ENCODE results near the gene MUC6.

MUC6 gene

DNA sequence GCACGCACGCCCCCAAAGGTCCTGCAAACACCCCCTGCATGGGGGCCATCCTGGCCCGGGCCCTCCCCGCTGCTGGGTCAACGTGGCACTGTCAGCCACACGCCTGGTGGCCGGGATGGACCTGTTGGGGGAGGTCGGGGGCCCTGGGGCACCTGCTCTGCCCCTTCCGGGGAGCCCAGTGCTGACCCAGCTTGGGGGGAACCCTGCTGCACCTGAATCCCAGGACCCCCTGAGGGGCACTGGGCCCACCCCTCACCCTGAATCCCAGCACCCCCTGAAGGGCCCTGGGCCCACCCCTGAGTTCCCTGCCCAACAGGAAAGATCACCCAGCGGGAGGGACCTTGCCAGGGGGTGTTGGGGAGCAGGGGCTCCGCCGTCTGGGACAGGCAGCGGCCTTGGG, 413 bp upstream of the MUC6 start:
- no peak for DNase-seq

DNA sequence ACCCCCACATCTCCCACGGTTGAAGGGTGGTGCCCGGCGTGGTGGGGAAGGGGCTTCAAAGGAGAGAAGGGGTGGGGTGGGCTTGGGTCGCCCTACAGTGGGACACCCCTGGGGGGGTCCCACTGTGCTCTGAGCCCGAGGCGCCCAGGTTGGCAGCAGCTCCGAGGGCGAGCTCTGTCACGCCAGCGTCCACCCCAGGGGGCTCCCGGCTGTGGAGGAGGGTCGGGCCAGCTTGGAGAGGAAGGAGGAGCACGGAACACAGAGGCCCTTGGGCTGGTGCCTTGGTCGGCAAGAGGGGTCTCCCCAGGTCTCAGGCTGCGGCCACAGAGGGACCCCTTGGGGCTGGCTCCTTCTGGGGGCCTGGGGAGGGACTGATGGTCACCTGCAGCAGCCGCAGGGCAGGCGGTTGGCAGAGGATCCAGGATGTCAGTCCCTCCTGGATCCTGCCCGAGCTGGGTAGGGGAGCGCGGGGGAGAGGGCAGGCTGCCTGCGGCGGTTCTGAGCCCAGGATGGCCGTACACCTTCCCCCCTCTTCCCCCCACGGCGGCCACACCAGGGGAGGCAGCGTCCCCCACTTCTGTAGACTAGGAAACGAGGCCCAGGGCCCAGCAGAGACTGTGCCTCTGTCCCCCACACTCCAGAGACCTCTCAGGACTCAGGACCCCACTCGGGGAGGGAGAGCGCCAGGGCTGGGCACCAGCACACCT, 788 bp downstream of the MUC6 start:
- DNase-seq: no peak

DNA sequence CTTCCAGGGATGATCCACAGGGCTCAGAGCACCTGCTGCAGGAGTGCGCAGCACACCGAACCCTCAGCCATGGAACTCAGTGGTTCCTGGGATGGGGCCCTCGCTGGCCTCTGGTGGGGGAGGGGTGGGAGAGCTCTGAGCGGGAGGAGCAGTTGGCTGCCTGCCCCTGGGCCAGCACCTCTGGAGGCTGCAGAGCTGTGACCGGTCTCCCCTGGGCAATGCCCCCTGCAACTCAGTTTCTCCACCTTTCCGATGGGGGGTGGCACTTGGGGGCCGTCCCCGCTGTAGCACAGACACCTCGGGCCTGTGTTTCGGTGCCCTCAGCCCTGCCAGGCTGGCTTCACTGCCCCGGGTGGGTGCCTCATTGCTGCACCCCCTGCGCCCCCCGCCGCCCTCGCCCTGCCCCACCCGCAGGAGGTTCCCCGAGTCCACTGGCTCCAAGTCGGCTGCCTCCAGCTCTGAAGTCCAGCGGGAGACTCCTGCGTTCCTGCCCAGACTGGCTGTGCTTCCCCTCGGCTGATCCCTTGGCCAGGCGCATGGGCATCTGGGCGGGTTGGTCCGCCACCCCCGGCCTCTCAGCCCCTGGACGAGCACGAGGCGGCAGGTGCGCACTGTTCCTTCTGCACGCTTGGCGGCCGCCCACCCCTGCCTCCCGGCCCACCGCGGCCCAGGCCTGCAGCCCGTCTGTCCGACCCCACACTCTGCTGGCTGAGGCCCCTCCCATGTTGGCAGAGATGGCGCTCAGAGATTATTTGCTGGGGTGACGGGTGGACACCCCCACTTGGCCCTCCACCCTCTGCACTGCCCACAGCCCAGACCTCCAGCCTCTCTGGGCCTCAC, 1.8 kb downstream of the MUC6 start:
- DNase-seq: no peak

DNA sequence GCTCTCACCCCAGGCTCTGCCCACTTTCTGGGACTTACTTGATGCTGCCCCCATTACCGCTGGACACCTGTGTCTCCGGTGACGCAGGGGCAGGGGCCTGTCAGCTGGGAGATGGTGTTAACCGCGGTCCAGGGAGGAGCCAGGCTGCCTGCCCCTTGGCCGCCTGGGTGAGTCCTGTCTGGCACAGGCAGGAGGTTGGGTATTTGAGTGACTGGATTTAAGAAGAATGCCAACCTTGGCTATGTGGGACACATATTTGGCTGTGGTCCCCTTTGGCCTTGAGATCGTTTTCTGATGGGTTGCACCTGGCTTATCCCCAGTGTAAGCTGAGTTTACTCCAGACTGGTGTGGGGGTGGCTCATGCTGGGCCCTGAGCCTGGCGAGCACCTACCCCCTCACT, 2.5 kb downstream of the MUC6 start:
- DNase-seq: no peak

DNA sequence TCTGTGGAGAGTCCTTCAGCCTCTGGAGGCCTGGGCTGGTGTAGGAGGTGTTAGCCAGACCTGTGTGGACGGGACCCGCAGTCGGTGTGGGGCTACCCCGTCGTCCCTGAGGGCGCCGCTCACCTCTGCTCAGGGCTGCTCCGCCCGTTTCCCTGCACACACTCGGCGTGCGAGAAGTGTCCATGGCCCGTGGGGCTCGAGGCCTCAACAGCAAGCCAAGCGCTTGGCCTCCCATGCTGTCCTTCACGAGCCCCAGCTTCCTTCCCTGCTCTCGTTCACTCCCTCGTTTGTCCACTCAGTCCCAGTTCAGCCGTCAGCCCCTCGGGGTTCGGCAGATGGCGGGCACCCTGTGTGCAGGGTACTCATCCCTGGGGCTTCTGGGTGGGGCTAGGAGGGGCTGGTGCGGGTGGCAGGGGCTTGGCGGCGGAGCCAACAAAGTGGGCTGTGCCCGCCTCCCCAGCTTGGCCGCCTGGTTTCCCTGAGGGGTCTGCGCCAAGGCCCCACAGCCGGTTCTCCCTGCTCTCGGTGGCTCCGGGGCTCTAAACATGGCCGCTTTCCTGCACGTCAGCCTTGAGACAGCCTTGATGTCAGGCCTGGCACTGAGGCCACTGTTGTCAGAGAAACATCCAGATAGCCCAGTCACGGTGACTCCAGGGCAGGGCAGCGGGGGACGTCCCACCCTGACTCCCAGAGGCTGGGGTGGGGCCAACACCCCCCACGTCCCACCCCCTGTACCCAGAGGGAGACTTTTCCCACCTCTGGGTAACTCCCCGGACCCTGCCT, 3.3 kb downstream of the MUC6 start:
- DNase-seq: no peak

DNA sequence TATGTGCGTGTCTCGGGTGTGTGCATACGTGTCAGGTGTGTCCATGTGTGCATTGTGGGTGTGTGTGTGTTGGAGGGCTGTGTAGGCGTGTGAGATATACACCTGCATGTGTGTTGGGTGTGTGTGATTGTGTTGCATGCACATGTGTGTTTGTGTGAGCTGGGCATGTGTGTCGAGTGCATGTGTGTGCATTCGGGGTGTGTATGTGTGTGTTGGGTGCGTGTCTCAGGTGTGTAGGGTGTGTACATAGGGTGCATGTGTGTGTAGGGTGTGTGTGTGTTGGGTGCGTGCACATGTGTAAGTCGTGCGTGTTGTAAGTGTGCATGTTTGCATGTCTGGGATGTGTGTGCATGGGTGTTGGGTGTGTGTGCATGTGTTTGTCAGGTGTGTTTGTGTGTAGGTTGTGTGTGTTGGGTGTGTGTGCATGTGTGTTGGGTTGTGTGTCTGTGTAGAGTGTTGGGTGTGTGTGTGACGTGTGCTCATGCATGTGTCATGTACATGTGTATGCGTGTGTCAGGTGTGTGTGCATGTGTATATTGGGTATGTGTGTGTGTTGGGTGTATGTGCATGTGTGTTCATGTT, 4.1 kb downstream of the MUC6 start:
- DNase-seq: no peak

DNA sequence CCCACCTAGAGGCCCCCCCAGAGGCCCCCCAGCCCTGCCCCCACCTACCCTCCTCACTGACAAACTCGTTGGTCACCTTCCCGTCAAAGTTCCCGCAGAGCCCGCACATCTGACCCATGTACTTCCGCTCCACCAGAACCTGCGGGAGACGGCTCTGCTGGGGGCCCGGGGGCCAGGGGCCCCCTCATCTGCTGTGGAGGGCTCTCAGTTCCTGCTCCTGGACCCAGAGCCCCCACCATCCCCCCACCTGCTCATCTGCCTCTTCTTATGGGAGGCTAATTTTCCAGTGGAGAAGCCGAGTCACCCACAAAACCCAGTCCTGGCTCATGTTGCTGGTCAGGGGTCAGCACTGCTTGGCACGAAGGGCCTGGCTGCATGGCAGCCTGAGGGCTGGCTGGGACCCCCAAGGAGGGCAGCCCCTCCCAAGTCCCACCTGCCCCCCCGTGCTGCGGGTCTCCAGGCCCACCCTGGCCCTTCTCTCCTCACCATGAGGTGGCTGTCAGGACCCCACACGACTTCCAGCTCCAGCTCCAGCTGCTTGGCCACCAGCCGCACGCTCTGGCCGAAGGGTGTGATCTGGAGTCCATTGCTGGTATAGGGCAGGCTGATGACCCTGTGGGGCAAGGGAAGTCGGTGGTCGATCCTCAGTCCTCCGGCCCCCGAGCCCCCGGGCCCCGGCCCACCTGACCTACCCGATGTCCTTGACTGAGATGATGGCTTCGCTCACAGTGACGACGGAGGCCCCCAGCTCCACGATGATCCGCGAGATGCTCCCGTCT, 5.2 kb downstream of the MUC6 start:
- DNase-seq: no peak

DNA sequence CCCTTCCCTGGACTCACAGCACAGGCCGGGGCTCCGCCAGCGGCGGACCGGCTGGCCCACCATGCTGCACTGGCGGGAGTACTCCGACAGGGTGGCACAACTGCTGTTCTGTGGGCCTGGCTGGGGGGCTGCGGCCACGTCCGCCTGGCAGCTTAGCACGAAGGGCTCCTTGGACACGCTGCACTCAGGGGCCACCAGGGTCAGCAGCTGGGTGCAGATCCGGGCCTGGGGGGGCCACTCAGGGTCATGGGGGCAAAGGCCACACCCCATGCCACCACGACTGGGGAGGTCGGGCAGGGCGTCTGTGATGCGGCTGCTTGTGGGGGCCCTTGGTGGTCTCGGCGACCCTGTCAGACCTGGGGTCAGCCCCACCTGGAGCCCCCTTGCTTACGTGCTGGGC, 6.0 kb downstream of the MUC6 start:
- DNase-seq: no peak

DNA sequence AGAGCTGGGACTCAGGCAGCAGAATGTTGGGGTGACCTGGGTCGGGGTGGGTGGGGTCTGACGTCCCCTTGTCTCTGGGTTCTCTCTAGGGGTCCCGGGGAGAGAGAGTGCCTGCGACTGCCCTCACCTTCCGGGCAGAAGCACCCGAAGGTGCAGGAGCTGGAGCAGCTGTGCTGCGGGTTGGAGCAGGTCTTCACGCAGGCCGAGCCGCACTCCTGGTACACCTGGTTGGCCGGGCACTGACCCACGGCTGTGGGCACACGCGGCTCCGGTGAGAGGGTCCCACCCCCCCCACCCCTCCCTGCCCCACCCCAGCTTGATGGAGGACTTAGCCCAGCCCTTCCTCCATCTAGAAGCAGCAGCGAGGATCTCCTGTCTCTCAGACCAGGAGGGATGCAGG, 6.4 kb downstream of the MUC6 start:
- no peak for DNase-seq

DNA sequence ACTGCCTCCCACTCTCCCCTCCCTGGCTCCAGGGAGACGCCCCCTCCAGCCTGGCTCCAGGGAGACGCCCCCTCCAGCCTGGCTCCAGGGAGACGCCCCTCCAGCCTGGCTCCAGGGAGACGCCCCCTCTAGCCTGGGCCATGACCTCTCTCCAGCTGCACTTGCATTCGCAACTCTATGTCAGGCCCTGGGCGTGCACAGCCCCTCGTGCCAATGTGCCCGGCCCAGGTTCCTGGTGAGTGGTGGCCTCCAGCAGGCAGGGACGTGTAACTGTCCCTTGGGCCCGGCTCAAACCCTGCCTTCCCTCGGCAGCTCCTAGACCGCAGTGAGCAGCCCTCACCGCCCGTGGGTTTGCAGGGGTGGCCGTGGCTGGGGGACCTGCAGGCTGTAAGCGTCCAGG, 6.9 kb downstream of the MUC6 start:
- no peak for DNase-seq

DNA sequence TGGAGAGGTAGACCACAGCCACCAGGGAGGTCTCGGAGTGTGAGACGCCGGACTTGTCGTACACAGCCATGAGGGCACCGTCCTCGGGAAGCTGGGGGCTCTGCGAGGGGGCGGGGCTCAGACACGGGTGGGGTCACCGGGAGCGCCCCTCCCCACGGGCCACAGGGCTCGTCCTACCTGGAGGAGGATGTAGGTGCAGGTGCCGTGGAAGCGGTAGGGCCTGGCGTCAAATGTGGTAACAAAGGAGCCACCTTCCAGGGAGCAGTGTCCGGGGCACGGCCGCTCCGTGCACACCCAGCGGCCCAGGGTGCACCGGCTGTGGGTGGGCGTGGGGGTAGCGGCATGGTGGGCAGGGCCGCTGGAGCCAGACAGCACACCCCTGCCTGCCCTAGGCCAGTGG, 7.5 kb downstream of the MUC6 start:
- no peak for DNase-seq

DNA sequence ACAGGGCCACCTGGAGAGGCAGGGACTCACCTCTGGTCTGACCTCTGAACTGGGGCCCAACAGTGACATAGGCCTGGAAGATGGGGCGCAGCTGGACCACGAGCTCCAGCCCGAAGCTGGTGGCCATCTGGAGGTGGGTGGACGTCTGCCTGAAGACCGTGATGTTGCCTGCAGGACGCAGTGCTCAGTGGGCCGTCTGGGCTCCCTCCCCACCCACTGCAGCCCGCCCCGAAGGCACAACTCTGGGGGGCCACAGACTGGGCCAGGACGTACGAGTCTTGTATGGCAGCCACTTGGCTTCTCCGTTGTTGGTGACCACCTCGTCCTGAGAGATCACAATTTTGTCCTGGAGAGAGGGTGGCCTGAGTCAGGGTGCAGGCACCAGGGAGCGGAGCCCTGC, 7.9 kb downstream of the MUC6 start:
- no peak for DNase-seq

DNA sequence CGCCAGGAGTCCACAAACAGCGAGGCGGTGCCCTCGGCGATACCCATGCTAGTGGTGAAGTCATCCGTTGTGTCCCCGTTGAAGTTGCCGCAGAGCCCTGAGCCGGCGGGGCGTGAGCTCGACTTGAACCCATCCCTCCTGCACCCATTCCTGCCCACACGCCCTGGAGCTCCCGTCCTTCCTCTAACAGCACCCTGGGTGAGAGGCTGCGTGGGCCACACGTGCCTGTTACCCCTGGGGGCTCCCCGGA, 8.3 kb downstream of the MUC6 start:
- no peak for DNase-seq

DNA sequence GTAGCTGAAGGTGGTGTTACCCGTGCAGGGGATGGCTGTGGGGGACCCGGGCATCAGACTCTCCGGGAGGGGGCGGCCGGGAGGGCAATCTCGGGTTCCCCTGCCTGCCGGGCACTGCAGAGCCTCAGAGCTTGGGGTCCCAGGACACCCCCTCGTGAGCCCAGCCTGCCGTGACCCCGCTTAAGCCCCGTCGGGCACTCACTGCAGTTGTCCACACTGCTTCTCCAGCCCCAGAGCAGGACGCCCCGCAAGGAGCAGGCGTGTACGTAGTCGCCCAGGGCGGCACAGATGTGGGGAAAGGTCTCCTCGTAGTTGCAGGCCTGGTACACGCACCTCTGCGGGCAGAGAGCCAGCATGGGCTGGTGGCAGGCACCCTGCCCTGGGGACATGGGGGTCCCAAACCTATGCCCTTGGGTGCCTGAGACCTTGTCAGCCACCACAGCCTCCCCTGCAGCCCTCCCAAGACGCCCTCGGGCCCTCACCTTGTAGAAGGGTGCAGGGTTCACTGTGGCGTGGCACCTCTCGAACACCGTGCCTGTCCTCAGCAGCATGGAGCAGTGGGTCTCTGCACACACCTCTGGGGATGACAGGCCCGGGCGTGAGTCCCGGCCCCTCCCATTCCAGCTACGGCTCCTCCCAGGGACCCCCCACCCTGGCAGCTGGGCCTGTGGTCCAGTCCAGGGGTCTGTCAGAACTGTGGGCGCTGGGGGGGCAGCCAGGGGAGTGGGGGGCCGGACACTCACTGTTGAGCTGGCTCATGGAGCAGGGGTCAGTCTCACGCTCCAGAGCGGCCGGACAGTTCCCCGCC, 8.8 kb downstream of the MUC6 start:
- no peak for DNase-seq

DNA sequence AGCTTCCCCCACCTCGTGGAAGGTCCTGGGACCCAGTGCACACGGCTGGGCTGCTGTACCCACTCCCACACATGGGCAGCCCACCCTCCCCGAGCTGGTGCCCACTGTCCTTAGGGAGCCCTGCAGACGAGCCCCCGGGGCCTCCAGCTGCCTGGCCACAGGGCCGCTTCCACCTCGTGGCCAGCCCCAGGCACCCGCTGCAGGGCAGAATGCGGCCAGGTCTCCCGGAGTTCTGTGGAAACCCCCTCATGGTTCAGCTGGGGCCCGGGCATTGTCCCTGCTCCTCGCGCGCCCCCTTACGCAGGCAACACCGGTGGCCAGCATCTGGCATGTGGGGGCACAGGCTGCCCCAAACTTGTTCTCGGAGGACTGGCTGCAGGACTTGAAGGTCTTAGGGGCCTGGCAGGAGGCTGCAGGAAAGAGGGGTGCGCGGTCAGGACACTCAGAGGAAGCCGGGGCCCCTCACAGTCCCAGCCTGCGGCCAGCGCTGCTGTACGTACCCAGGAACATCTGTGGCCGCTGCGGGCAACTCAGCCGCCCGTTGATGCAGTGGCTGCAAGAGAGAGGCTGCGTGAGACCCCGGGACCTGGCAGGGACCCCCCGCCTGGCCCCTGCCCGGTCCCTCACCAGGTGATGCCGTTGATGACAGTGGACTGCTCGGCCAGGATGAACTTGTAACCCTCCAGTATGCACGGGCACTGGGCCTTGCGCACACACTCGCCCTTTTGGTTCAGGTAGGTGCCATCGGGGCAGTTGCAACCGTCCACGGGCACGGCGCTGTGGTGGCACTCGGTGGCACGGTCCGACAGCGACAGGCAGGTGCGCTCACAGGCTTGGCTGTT, 9.7 kb downstream of the MUC6 start:
- DNase-seq: no peak

DNA sequence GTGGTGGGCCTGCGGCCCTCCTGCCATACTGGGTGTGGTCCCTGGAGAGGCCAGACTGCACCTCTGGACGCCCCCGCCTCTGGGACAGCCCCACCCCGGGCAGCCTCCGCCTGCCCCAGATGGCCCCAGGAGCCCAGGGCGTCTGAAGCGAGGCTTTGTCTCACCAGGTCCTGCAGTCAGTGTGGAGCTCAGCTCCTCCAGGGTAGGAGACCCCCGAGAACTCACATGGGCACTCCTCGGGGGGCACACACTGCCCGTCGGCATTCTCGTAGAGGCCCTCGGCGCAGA, 10.4 kb downstream of the MUC6 start:
- DNase-seq: no peak

DNA sequence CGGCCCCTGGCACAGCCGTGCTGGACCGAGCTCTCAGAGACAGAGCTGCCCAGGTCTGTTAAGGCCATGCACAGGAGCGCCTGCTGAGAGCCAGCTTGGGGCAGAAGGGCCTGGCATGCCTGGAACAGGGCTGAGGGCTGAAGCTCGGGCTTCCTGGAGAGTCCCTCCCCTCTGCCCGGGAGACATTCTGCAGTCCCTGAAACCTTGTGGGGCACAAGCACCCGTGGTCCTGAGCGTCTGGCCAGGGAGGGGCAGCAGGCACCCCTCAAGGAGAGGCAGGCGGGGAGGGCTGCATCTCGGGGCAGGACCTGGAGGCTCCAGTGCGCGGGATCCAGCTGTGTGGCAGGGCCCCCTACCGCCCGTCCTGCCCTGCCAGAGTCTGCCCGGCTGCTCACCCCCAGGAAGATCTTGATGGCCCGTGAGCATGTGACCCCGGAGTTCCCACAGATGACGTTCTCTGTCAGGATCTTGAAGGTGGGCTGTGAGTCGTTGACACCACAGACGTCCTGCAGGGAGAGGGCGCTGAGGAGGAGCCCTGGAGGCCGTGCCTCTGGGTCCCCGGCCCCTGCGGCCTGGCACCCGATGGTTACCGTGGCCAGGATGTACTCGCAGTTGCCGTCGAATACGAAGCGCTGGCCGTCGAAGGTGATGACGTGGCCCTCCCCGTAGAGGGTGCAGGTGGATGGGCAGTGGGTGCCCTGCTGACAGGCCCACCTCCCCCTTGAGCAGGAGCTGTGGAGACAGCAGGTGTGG, 10.9 kb downstream of the MUC6 start:
- DNase-seq: no peak

DNA sequence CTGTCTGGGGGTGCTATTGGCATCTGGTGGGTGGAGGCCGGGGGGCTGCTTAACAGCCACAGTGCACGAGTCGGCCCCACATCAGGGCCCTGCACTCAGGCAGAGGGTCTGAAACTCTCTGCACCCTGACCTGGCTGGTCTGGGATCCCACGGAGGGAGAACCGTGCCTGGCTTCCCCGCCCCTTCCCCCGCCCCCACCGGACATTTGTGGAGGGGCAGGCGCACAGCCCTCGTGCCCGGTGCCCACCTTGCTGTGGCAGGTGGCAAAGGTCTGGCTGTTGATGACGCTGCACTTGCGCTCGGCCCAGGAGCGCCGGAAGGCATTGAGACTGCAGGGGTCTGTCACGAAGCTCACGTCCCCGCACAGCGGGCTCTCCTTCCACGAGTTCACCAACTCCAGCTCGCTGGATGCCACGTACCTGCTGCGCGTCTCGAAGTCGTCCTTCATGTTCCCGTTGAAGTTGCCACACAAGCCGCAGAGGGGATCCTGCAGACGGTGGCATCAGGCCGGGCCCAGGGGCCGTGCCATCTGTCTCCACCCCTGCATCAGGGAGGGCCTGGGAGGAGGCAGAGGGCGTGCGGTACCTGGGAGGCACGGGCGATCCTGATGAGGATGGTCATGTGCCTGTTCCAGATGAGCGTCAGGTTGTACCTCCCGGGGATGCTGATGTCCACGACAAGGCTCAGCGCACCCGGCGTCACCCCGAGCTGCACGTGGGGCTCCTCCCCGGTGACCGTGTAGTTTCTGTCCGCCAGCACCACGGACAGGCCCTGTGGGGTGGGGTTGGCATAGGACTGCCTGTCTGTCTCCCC, 11.7 kb downstream of the MUC6 start:
- no peak for DNase-seq

DNA sequence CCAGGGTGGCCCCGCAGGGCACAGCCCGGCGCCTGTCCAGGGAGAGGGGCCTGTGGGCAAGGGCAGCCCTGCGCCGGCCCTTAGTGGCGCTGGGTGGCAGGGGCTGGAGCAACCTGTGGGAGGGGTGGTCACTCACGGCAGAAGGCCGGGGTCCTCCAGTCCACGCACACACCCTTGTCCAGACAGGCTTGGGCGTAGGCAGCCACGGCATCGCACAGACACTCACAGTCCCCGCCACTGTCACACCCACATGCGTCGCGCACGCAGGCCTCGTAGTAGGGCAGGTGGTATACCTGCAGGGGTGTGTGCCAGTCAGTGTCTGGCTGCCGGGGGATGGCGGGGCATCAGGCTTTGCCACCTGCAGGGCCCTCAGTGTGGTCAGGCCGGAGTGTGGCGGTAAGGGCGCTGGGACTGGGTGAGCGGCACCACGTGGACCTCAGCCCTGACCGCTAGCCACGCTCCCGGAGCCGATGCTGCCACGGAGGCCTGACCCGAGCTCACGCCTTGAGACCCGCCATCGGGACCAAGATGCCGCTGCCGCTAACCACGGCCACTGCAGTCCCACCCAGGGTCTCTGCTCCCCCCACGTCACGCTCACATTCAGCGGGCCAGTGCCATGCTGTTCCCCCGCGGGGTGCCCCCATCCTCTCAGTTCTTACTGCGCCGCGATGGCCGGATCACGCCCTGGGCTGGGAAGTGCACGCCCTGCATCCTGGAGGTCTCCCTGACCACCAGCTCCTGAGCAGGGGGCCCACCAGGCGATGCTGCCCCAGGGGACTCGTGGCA, 12.5 kb downstream of the MUC6 start:
- no peak for DNase-seq

Measured in T-helper 2 cell (primary cell).